OCI-LY1 (cell line): ENCODE results near the gene ELOA.

Experiments
- H2AFZ ChIP-seq: fragments of 200-600 bp; sonication (generic), shearing (Covaris generic); 2 replicates; pipeline ENCODE4 v1.6.0; 2014; ENCODE audit warnings: antibody characterized with exemption, mild to moderate bottlenecking, low read length
- H3F3A ChIP-seq: fragments of 200-600 bp; sonication (generic), shearing (Covaris generic); 2 replicates; pipeline ENCODE4 v1.6.0; 2014; ENCODE audit warnings: mild to moderate bottlenecking, antibody characterized with exemption, low read length, moderate library complexity; ENCODE audit not compliant: insufficient read depth
- H3K27ac ChIP-seq: fragments of 200-600 bp; sonication (generic); 2 replicates; pipeline ENCODE4 v1.5.1; 2014; ENCODE audit warnings: low read length, mixed run types, mild to moderate bottlenecking, low read depth; ENCODE audit not compliant: poor library complexity, severe bottlenecking
- H3K27me3 ChIP-seq: fragments of 200-600 bp; sonication (generic); 2 replicates; pipeline ENCODE4 v1.6.0; 2014; ENCODE audit warnings: antibody characterized with exemption, mild to moderate bottlenecking, low read length, moderate library complexity; ENCODE audit not compliant: insufficient read depth
- H3K36me3 ChIP-seq: fragments of 200-600 bp; sonication (generic); 2 replicates; pipeline ENCODE4 v1.6.1; 2014; ENCODE audit warnings: mild to moderate bottlenecking, antibody characterized with exemption, low read length, moderate library complexity, mixed read lengths; ENCODE audit not compliant: insufficient read depth
- H3K4me1 ChIP-seq: fragments of 200-600 bp; sonication (generic); 2 replicates; pipeline ENCODE4 v1.5.1; 2014; ENCODE audit warnings: mild to moderate bottlenecking, low read length, moderate library complexity; ENCODE audit not compliant: insufficient read depth, severe bottlenecking
- H3K4me2 ChIP-seq: fragments of 200-600 bp; sonication (generic), shearing (Covaris generic); 2 replicates; pipeline ENCODE4 v1.6.1; 2014; ENCODE audit warnings: low read length
- H3K4me3 ChIP-seq: fragments of 200-600 bp; sonication (generic); 2 replicates; pipeline ENCODE4 v1.5.1; 2014; ENCODE audit warnings: low read length, low read depth, mild to moderate bottlenecking, mixed read lengths; ENCODE audit not compliant: poor library complexity, severe bottlenecking
- H3K79me2 ChIP-seq: fragments of 200-600 bp; shearing (Covaris generic); 2 replicates; pipeline ENCODE4 v1.6.1; 2016; ENCODE audit warnings: mixed run types, low read length, mixed read lengths; ENCODE audit not compliant: insufficient read depth
- H3K9ac ChIP-seq: fragments of 200-600 bp; sonication (generic), shearing (Covaris generic); 2 replicates; pipeline ENCODE4 v1.6.1; 2014; ENCODE audit warnings: mild to moderate bottlenecking, low read length, mixed read lengths
- H3K9me2 ChIP-seq: fragments of 200-600 bp; sonication (generic), shearing (Covaris generic); 2 replicates; pipeline ENCODE4 v1.6.1; 2014; ENCODE audit warnings: low read depth, mild to moderate bottlenecking, low read length, mixed read lengths
- H3K9me3 ChIP-seq: fragments of 200-600 bp; shearing (Covaris generic); 2 replicates; pipeline ENCODE4 v1.6.1; 2014; ENCODE audit warnings: low read length, mixed read lengths
- H4K20me1 ChIP-seq: fragments of 200-600 bp; sonication (generic), shearing (Covaris generic); 2 replicates; pipeline ENCODE4 v1.6.0; 2016; ENCODE audit warnings: mild to moderate bottlenecking, low read length; ENCODE audit not compliant: insufficient read depth
- EZH2 ChIP-seq: fragments of 200-600 bp; sonication (generic), shearing (Covaris generic); IDR thresholded peaks from 2 replicates; pipeline ENCODE4 v1.8.0; 2017; ENCODE audit warnings: borderline replicate concordance, mixed run types, mild to moderate bottlenecking, antibody characterized with exemption, low read length, moderate library complexity, mixed read lengths
- TF ChIP-seq, protein P1 (sequence below): fragments of 200-600 bp; sonication (generic), shearing (Covaris generic); IDR thresholded peaks from 2 replicates; pipeline ENCODE4 v1.5.1; 2017; ENCODE audit warnings: mild to moderate bottlenecking, antibody characterized with exemption, low read length, moderate library complexity, mixed read lengths

ELOA gene, protein sequence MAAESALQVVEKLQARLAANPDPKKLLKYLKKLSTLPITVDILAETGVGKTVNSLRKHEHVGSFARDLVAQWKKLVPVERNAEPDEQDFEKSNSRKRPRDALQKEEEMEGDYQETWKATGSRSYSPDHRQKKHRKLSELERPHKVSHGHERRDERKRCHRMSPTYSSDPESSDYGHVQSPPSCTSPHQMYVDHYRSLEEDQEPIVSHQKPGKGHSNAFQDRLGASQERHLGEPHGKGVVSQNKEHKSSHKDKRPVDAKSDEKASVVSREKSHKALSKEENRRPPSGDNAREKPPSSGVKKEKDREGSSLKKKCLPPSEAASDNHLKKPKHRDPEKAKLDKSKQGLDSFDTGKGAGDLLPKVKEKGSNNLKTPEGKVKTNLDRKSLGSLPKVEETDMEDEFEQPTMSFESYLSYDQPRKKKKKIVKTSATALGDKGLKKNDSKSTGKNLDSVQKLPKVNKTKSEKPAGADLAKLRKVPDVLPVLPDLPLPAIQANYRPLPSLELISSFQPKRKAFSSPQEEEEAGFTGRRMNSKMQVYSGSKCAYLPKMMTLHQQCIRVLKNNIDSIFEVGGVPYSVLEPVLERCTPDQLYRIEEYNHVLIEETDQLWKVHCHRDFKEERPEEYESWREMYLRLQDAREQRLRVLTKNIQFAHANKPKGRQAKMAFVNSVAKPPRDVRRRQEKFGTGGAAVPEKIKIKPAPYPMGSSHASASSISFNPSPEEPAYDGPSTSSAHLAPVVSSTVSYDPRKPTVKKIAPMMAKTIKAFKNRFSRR

DNA sequence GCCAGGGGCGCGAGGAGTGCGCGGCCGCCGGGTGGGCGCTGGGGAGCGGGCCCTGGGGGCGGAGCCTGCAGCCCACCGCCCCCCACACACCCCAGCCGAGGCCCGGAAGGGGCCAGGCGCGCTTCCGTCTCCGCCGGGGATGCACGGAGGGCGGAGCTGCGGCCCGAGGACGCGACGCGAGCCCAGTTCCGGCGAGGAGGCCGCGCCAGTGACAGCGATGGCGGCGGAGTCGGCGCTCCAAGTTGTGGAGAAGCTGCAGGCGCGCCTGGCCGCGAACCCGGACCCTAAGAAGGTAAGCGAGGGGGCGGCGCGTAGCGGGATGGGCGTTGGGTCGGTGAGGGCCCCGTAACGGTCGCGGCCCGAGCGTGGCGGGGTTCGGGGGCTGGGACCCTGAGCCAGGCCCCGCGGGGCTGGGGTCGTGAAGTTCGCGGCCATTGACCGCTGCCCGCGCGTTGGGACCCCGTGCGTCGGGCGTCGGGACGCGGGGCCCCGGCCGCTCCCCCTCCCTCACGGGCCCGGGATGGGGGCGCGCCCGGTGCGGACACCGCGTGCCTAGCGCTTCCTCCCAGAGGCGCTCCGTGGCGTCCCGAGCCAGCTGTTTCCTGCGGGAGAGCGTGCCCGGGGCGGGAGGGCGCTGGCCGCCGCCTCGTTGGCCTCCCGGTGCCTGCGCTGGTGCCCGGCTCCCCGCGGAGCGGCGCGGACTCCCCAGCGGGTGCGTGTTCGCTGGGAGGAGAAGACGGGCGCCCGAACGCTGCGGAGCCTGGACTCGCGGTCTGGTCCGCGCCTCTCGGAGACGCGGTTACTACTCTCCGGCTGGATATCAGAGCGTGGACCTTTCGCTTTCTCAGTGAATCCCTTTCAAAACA is at the start of gene ELOA:
ELOA (plus strand) TSS at position 185 of the 866 bp plus-strand sequence; CDS start at position 218, 33 bp downstream.
- Histone ChIP-seq H3K4me3 (peak within 1 kb of the TSS; percentile 88), H2AFZ (no peak within 1 kb of the TSS), H3K4me1 (peaks cover 31% of the 10 kb centered on the region), H3K4me2 (peak within 1 kb of the TSS; percentile 69), H3K36me3 (peaks cover 16% of the 10 kb centered on the region), H3K27me3 (no peaks in the 10 kb centered on the region), H3K79me2 (peaks cover 41% of the 10 kb centered on the region), H3K9ac (peak within 1 kb of the TSS; percentile 86), H3K27ac (no peak within 1 kb of the TSS), H3K9me2 (no peaks in the 10 kb centered on the region), H3F3A (0 out of 2 replicates have a peak, but pooled peaks cover 4% of the 10 kb centered on the region), H3K9me3 (no peaks in the 10 kb centered on the region), H4K20me1 (no peaks in the 10 kb centered on the region)
- TF ChIP-seq, protein P1, sequence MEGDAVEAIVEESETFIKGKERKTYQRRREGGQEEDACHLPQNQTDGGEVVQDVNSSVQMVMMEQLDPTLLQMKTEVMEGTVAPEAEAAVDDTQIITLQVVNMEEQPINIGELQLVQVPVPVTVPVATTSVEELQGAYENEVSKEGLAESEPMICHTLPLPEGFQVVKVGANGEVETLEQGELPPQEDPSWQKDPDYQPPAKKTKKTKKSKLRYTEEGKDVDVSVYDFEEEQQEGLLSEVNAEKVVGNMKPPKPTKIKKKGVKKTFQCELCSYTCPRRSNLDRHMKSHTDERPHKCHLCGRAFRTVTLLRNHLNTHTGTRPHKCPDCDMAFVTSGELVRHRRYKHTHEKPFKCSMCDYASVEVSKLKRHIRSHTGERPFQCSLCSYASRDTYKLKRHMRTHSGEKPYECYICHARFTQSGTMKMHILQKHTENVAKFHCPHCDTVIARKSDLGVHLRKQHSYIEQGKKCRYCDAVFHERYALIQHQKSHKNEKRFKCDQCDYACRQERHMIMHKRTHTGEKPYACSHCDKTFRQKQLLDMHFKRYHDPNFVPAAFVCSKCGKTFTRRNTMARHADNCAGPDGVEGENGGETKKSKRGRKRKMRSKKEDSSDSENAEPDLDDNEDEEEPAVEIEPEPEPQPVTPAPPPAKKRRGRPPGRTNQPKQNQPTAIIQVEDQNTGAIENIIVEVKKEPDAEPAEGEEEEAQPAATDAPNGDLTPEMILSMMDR, result no peak
- no peak for TF ChIP-seq EZH2

DNA sequence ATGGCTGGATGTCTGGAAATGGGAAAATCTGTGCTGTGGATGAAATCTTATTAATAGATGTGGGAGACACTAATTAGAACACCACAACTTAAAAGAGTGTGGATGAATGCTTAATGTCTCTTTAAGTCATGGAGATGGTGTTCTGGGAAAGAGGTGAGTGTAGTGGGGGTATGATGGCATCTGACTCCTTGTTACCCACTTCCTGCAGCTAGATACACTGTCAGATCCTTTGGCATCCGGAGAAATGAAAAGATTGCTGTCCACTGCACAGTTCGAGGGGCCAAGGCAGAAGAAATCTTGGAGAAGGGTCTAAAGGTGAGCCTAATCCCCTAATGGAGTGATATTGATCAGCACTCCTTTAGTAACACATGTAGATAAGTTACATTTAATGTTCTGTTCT is 49.7 kb upstream of the ELOA start:
- H3K9me2 ChIP-seq, result no peaks in the 10 kb centered on the region
- H3K36me3 ChIP-seq, result peaks cover 65% of the 10 kb centered on the region
- peaks cover 60% of the 10 kb centered on the region for H3K79me2 ChIP-seq
- H3K4me3 ChIP-seq, result peak overlapping the region; percentile 94
- H3K9me3 ChIP-seq, result no peaks in the 10 kb centered on the region; the same call in 1 of the 2 replicates
- H3K27ac ChIP-seq, result no peak overlapping the region
- H3K4me2 ChIP-seq, result peak overlapping the region; percentile 74
- H2AFZ ChIP-seq, result no peak overlapping the region
- peaks cover 6% of the 10 kb centered on the region; the same call in 1 of the 2 replicates for H3F3A ChIP-seq
- 0 out of 2 replicates have a peak, but pooled peaks cover 4% of the 10 kb centered on the region for H4K20me1 ChIP-seq
- H3K27me3 ChIP-seq, result no peaks in the 10 kb centered on the region
- peak overlapping the region; percentile 84; the same call in 1 of the 2 replicates for H3K9ac ChIP-seq
- TF ChIP-seq, protein P1, result no peak
- TF ChIP-seq EZH2, result no peak
- peaks cover 34% of the 10 kb centered on the region for H3K4me1 ChIP-seq

DNA sequence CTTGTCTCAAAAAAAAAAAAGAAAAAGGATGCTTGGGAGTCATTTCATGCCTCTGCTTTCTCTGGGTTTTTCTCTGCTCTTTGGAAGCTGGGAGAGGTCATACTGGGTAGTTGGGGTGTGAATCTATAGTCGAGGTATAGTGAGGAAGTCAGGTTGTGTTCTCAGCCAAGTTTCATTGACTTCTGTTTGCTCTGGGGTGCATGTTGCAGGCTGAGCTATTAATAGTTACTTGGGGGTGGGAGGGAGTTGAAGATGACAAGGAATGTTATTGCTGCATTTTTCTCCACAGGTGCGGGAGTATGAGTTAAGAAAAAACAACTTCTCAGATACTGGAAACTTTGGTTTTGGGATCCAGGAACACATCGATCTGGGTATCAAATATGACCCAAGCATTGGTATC is 48.9 kb upstream of the ELOA start:
- Histone ChIP-seq H3K4me2 (peak overlapping the region; percentile 74; the same call in 1 of the 2 replicates), H3K79me2 (peaks cover 68% of the 10 kb centered on the region), H3K27ac (no peak overlapping the region), H3K27me3 (no peaks in the 10 kb centered on the region), H3K36me3 (peaks cover 73% of the 10 kb centered on the region), H3K9me3 (no peaks in the 10 kb centered on the region; the same call in 1 of the 2 replicates), H3K4me1 (peaks cover 34% of the 10 kb centered on the region), H3K9me2 (no peaks in the 10 kb centered on the region), H3K9ac (no peak overlapping the region; the same call in 1 of the 2 replicates), H2AFZ (no peak overlapping the region), H4K20me1 (peaks cover 6% of the 10 kb centered on the region; the same call in 1 of the 2 replicates), H3K4me3 (peak overlapping the region; percentile 94), H3F3A (peaks cover 6% of the 10 kb centered on the region; the same call in 1 of the 2 replicates)
- TF ChIP-seq, protein P1, result no peak
- TF ChIP-seq EZH2, result no peak
